GM12864 (cell line): ENCODE results near the gene PIMREG.

Source experiments
- DNase-seq: peaks from one replicate; pipeline ENCODE4 v3.0.0-alpha.2; 2011; ENCODE audit warnings: low read depth
- H3K4me3 ChIP-seq: 2 replicates; pipeline ENCODE4 v1.5.1; 2011; ENCODE audit warnings: mild to moderate bottlenecking, low read depth, low read length, control low read depth
- CTCF ChIP-seq: IDR thresholded peaks from 2 replicates; pipeline ENCODE4 v1.5.1; 2011; ENCODE audit warnings: low read depth, mild to moderate bottlenecking, moderate library complexity, low read length, control low read depth, inconsistent platforms; ENCODE audit errors: missing control alignments

PIMREG gene

GRCh38 chr17:6498901-6499540 is 54.8 kb downstream of the PIMREG start:
- no peak for DNase-seq
- no peak overlapping the region for H3K4me3 ChIP-seq
- no peak for TF ChIP-seq CTCF
